ENCODE measurements around the gene KL. TPM values are rescaled to one million over a fixed set of nuclear protein-coding genes. Genes with fewer than 3 reads are reported as not detected.

Gene KL
- total RNA-seq, 4 donors from 2014 or later = 2.6 to 6.9 (median 5.1) TPM

- Histone ChIP-seq H3K4me3 (no peak overlapping the region), H3K27me3 (no peaks in the 10 kb centered on the region), H3K36me3 (no peaks in the 10 kb centered on the region), H3K4me1 (no peaks in the 10 kb centered on the region), H3K9me3 (no peaks in the 10 kb centered on the region), H3K27ac (no peak overlapping the region)
- TF ChIP-seq POLR2A (IDR thresholded peaks at IDR 0.05) (no peak), CTCF (IDR thresholded peaks at IDR 0.05) (no peak)
- DNase-seq = no peak
- intact Hi-C loops (cut with DNase I; ENCODE audit: low total_unique reads) = no loop called here
Observed at GRCh38 chr13:33079960-33080359, 63.7 kb downstream of the KL start.

GRCh38 chr13:33080972-33081590, 64.9 kb downstream of the KL start:
- no peaks in the 10 kb centered on the region for H3K27me3 ChIP-seq
- no peak overlapping the region for H3K4me3 ChIP-seq
- no peaks in the 10 kb centered on the region for H3K4me1 ChIP-seq
- H3K36me3 ChIP-seq = no peaks in the 10 kb centered on the region
- intact Hi-C loops (cut with DNase I; ENCODE audit: low total_unique reads) = no loop called here
- no peak for DNase-seq
- TF ChIP-seq CTCF (IDR thresholded peaks at IDR 0.05) (no peak), POLR2A (IDR thresholded peaks at IDR 0.05) (no peak)
- H3K27ac ChIP-seq = no peak overlapping the region
- no peaks in the 10 kb centered on the region for H3K9me3 ChIP-seq

GRCh38 chr13:33081666-33082065, 65.4 kb downstream of the KL start:
- TF ChIP-seq CTCF (IDR thresholded peaks at IDR 0.05) = no peak
- TF ChIP-seq POLR2A (IDR thresholded peaks at IDR 0.05) = no peak
- H3K4me1 ChIP-seq = no peaks in the 10 kb centered on the region
- H3K27ac ChIP-seq = no peak overlapping the region
- no peaks in the 10 kb centered on the region for H3K36me3 ChIP-seq
- intact Hi-C loops (cut with DNase I; ENCODE audit: low total_unique reads) = no loop called here
- H3K4me3 ChIP-seq = no peak overlapping the region
- no peak for DNase-seq
- H3K27me3 ChIP-seq = no peaks in the 10 kb centered on the region
- no peaks in the 10 kb centered on the region for H3K9me3 ChIP-seq

GRCh38 chr13:33083054-33083453, 66.8 kb downstream of the KL start:
- TF ChIP-seq CTCF (IDR thresholded peaks at IDR 0.05) (no peak), POLR2A (IDR thresholded peaks at IDR 0.05) (no peak)
- Histone ChIP-seq H3K27me3 (no peaks in the 10 kb centered on the region), H3K4me3 (no peak overlapping the region), H3K9me3 (no peaks in the 10 kb centered on the region), H3K36me3 (no peaks in the 10 kb centered on the region), H3K4me1 (no peaks in the 10 kb centered on the region), H3K27ac (no peak overlapping the region)
- DNase-seq = no peak
- intact Hi-C loops (cut with DNase I; ENCODE audit: low total_unique reads) = no loop called here

GRCh38 chr13:33087091-33087490, 70.9 kb downstream of the KL start:
- Histone ChIP-seq H3K27ac (no peak overlapping the region), H3K4me1 (no peaks in the 10 kb centered on the region), H3K36me3 (no peaks in the 10 kb centered on the region), H3K4me3 (no peak overlapping the region), H3K9me3 (no peaks in the 10 kb centered on the region), H3K27me3 (no peaks in the 10 kb centered on the region)
- intact Hi-C loops (cut with DNase I; ENCODE audit: low total_unique reads) = no loop called here
- no peak for DNase-seq
- TF ChIP-seq POLR2A (IDR thresholded peaks at IDR 0.05) = no peak
- no peak for TF ChIP-seq CTCF (IDR thresholded peaks at IDR 0.05)

Measured in uterus (tissue), 4 donors.